Suprapubic skin (tissue), 4 donors: ENCODE measurements around the gene YOD1.

Experiments
- EP300 ChIP-seq: sonication (generic); formaldehyde crosslinking; IDR thresholded peaks from one replicate; pipeline ENCODE4 v1.6.1; 2017; ENCODE audit warnings: antibody characterized with exemption
- POLR2A ChIP-seq, 2 donors: fragments of 450-650 bp; IDR thresholded peaks; one replicate each; pipeline ENCODE4 v1.6.1; 2017; ENCODE audit warnings: antibody characterized with exemption in 2 of 2, mild to moderate bottlenecking in 2 of 2, moderate library complexity in 2 of 2
- POLR2AphosphoS5 ChIP-seq, 3 donors: sonication (generic); formaldehyde crosslinking; IDR thresholded peaks; one replicate each; pipeline ENCODE4 v1.6.1; 2017; ENCODE audit warnings: antibody characterized with exemption in 3 of 3
- TF ChIP-seq, protein P1 (sequence below), 2 donors: fragments of 200-600 bp in 1 of 2; fragments of 450-650 bp in 1 of 2; sonication (generic) in 1 of 2; IDR thresholded peaks; one replicate each; pipeline ENCODE4 v1.5.1; 2016 to 2019; ENCODE audit warnings: antibody characterized with exemption in 2 of 2, mild to moderate bottlenecking in 1 of 2, moderate library complexity in 1 of 2

- TF ChIP-seq EP300 (no peak), POLR2AphosphoS5 (IDR thresholded peaks at IDR 0.05) (no peak), POLR2A (IDR thresholded peaks at IDR 0.05) (no peak)
- TF ChIP-seq, protein P1, sequence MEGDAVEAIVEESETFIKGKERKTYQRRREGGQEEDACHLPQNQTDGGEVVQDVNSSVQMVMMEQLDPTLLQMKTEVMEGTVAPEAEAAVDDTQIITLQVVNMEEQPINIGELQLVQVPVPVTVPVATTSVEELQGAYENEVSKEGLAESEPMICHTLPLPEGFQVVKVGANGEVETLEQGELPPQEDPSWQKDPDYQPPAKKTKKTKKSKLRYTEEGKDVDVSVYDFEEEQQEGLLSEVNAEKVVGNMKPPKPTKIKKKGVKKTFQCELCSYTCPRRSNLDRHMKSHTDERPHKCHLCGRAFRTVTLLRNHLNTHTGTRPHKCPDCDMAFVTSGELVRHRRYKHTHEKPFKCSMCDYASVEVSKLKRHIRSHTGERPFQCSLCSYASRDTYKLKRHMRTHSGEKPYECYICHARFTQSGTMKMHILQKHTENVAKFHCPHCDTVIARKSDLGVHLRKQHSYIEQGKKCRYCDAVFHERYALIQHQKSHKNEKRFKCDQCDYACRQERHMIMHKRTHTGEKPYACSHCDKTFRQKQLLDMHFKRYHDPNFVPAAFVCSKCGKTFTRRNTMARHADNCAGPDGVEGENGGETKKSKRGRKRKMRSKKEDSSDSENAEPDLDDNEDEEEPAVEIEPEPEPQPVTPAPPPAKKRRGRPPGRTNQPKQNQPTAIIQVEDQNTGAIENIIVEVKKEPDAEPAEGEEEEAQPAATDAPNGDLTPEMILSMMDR (IDR thresholded peaks at IDR 0.05) = no peak
Observed at GRCh38 chr1:206998816-206999215, 52.2 kb downstream of the YOD1 start.
